Activated T-helper 1 cell treated with anti-CD3 and anti-CD28 coated beads, Interleukin-12 subunit alpha, Interleukin-12 subunit beta, Interleukin-2, Interleukin-4 antibody, amounts not matched to agents 30 ng/mL and 10 ng/mL and 1 ng/mL, durations not matched to agents 14 hours and 24 hours and 36 hours (primary cell): Measurements from ENCODE around the gene WBP4. TPM values are rescaled to one million over a fixed set of nuclear protein-coding genes. Genes with fewer than 3 reads are reported as not detected.

Experiments used
- DNase-seq: peaks from one replicate; pipeline ENCODE4 v3.0.0; 2021; ENCODE audit warnings: low spot score
- H3K27ac Mint-ChIP-seq: one replicate; pipeline ENCODE4 v1.8.0; 2021; ENCODE audit warnings: mild to moderate bottlenecking, mixed read lengths
- H3K27me3 Mint-ChIP-seq: one replicate; pipeline ENCODE4 v1.8.0; 2022; ENCODE audit warnings: mild to moderate bottlenecking, moderate library complexity, mixed read lengths; ENCODE audit not compliant: insufficient read depth
- H3K36me3 Mint-ChIP-seq: one replicate; pipeline ENCODE4 v1.8.0; 2021; ENCODE audit warnings: low read depth, mixed read lengths
- H3K4me1 Mint-ChIP-seq: one replicate; pipeline ENCODE4 v1.8.0; 2021; ENCODE audit warnings: low read depth, mixed read lengths
- H3K4me3 Mint-ChIP-seq: one replicate; pipeline ENCODE4 v1.8.0; 2021; ENCODE audit warnings: mild to moderate bottlenecking, moderate library complexity, mixed read lengths
- H3K9me3 Mint-ChIP-seq: one replicate; pipeline ENCODE4 v1.8.0; 2021; ENCODE audit warnings: mixed read lengths
- intact Hi-C: fragments of 100-400 bp; cut with micrococcal nuclease; formaldehyde crosslinking; loops from one replicate; pipeline ENCODE4 v1.15.1; 2024
- total RNA-seq: library from RNA; stranded (reverse); gene quantifications from 2 replicates; pipeline ENCODE4 v1.2.3, GENCODE V29; 2022

The WBP4 gene
- total RNA-seq, 1 donor from 2014 or later, result 13.4 TPM

DNA sequence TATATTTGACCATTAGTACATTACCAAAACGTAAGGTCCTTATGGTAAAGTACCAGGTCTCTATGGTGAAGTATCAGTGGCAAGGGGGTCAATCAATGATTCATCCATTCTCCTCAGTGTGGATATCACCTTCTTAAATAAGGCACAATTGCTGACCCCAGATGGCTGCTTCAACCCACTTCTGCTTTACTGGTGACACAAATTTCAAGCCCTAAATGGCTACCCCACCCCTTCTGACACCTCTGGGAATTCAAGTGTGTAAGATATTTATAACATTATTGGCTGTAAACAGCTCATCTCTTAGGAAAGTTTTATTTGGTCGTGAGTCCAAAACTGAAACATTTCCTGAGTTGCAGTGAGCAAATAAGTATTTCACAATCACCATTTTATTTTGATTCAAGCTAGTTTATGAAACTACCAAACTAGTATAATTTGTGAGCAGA, 7.9 kb upstream of the WBP4 start:
- Mint-ChIP-seq H3K27me3 (no peaks in the 10 kb centered on the region), H3K4me1 (peaks cover 39% of the 10 kb centered on the region), H3K9me3 (peaks cover 8% of the 10 kb centered on the region), H3K27ac (no peak overlapping the region), H3K4me3 (no peak overlapping the region), H3K36me3 (peaks cover 15% of the 10 kb centered on the region)
- intact Hi-C loops, result no loop called here
- DNase-seq, result no peak

- DNase-seq, result peak; percentile 24
These were observed 7.0 kb upstream of the WBP4 start for GRCh38 chr13:41054212-41054877.

DNA sequence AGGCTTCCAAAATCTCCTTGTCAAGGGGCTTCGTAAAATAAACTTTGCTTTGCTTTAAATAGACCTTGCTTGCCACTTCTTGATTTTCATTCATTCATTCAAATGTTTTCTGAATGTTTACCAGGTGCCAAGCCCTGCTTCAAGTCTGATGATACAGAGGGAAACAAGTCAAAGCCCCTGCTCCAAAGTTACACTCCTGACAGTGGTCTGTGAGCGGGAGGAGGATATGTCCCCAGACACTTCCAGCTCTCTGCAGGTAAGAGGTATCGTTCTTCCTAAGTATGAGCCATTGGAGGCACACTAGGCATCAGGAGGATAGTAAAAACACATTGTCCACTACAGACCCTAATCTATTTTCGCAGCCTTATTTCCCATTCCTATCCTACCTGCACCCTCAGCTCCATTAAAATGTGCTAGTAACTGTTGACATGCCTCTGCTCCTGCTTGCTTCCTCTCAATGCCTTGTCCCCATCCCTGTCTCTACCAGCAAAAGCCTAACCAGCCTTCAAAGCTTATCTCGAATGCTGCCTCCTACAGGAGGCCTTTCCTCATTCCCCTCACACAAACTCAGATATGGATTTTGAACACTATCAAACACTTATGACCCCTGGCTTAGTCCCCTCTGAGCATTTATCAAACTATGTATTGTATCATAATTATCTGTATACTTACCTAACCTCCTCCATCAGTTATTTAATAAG, 6.2 kb upstream of the WBP4 start:
- Mint-ChIP-seq H3K27me3 (no peaks in the 10 kb centered on the region), H3K36me3 (peaks cover 5% of the 10 kb centered on the region), H3K27ac (no peak overlapping the region), H3K9me3 (no peaks in the 10 kb centered on the region), H3K4me3 (no peak overlapping the region), H3K4me1 (peaks cover 53% of the 10 kb centered on the region)
- no peak for DNase-seq
- intact Hi-C loops, result loop anchor here (1.0 kb wide), 3 partner anchors 81 to 167 kb away; partner anchors contain the start of gene KBTBD7

More at GRCh38 chr13:41054212-41054877, 7.0 kb upstream of the WBP4 start:
- intact Hi-C loops, result loop anchor here (1.0 kb wide), 3 partner anchors 80 to 168 kb away; partner anchors contain the start of gene KBTBD7
- Mint-ChIP-seq H3K4me1 (peaks cover 47% of the 10 kb centered on the region), H3K36me3 (peaks cover 7% of the 10 kb centered on the region), H3K27me3 (no peaks in the 10 kb centered on the region), H3K27ac (no peak overlapping the region), H3K9me3 (no peaks in the 10 kb centered on the region), H3K4me3 (no peak overlapping the region)

GRCh38 chr13:41056194-41056593, 5.1 kb upstream of the WBP4 start:
- H3K4me1 Mint-ChIP-seq, result peaks cover 62% of the 10 kb centered on the region
- H3K9me3 Mint-ChIP-seq, result no peaks in the 10 kb centered on the region
- H3K27ac Mint-ChIP-seq, result no peak overlapping the region
- DNase-seq, result no peak
- H3K27me3 Mint-ChIP-seq, result peaks cover 3% of the 10 kb centered on the region
- H3K36me3 Mint-ChIP-seq, result peaks cover 5% of the 10 kb centered on the region
- intact Hi-C loops, result no loop called here
- H3K4me3 Mint-ChIP-seq, result no peak overlapping the region

DNA sequence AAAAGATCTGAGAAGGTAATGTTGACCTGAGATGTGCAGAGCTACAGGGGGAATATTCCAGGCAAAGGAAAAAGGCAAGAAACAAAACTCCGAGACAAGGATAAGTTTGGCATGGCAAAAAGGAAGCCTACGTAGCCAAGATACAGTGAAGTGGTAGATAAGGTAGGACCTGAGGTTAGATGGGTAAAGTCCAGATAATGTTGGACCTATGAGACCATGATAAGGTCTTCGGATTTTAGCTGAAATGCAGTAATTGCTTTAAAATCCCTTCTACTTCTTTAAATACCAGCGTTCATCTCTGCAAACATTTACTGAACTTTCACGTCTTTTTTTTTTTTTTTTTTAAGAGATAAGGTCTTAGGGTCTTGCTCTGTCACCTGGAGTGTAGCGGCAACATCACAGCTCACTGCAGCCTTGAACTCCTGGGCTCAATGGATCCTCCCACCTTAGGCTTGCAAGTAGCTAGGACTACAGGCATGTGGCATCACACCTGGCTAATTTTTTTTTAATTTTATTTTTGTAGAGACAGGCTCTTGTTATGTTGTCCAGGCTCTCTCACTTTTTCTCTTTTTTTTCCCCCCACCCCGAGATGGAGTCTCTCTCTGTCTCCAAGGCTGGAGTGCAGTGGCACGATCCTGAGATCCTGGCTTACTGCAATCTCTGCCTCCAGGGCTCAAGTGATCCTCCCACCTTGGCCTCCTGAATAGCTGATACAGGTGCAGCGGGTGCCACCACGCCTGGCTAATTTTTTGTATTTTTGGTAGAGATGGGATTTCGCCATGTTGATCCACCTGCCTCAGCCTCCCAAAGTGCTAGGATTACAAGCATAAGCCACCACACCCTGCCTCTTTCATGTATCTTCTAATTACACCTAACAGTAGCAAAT, 4.2 kb upstream of the WBP4 start:
- no peak for DNase-seq
- no peak overlapping the region for H3K4me3 Mint-ChIP-seq
- intact Hi-C loops, result no loop called here
- no peaks in the 10 kb centered on the region for H3K9me3 Mint-ChIP-seq
- peaks cover 6% of the 10 kb centered on the region for H3K27me3 Mint-ChIP-seq
- peaks cover 6% of the 10 kb centered on the region for H3K36me3 Mint-ChIP-seq
- peaks cover 63% of the 10 kb centered on the region for H3K4me1 Mint-ChIP-seq
- H3K27ac Mint-ChIP-seq, result no peak overlapping the region

DNA sequence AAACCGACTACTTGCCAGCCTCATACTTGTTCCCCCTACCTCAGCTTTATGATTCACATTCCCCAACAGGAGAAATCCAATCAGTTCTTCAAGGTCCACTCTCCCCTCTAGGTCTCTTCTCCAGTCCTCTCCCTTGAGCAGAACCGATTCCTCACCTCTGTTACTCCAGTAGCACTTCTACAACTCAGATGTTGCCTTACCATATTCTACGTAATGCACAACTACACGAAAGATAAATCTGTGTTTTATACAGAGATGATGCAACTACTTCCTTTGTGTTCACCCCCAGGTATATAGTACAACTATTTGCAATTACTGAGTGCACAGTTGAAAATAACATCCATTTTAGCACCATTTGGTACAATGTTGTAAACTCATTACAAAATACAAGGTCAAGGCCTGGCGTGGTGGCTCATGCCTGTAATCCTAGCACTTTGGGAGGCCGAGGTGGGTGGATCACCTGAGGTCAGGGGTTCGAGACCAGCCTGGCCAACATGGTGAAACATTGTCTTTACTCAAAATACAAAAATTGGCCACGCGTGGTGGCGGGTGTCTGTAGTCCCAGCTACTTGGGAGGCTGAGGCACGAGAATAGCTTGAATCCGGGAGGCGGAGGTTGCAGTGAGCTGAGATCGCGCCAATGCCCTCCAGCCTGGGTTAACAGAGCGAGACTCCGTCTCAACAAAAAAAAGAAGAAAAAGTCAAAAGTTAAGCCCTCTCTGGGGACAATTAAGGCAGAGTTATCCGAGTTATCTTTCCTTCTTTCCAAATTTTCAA, 2.8 kb upstream of the WBP4 start:
- Mint-ChIP-seq H3K36me3 (peaks cover 9% of the 10 kb centered on the region), H3K4me3 (peak overlapping the region; percentile 98), H3K27ac (peak overlapping the region; percentile 56), H3K9me3 (no peaks in the 10 kb centered on the region), H3K27me3 (peaks cover 6% of the 10 kb centered on the region), H3K4me1 (peaks cover 75% of the 10 kb centered on the region)
- DNase-seq, result no peak
- intact Hi-C loops, result no loop called here

DNA sequence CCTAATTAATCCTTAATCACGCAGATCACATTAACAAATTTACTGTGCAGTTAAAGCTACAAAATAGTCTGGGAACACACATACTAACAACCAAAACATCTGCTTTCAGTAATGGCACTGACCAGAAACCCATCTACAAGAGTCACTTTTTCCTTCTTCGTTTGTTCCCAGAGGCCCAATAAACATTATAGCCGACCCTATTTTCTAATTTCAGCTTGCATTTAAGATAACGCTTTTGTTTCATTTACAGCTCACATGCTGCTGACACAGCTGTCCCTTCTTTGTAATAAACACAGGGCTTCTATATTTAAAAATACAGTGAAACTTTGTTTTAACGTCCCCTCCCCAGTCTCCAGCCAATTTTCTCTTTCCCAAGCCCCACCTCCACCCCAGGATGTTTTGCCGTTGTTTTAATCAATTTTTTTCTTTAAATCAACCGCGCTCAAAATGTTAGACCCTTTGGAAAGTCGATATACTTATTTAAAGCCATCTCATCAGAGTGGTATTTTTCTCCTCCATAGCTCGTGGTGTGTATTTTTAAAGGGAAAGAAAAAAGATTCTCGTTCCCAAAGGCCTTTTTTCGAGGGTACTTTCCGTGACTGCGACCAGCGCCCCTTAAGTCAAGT, 1.7 kb upstream of the WBP4 start:
- H3K27ac Mint-ChIP-seq, result peak overlapping the region; percentile 99
- peak overlapping the region; percentile 98 for H3K4me3 Mint-ChIP-seq
- H3K9me3 Mint-ChIP-seq, result no peaks in the 10 kb centered on the region
- H3K4me1 Mint-ChIP-seq, result peaks cover 74% of the 10 kb centered on the region
- intact Hi-C loops, result loop anchor here (1.0 to 5.0 kb wide), 10 partner anchors 40 to 1211 kb away; partner anchors contain the start of genes DGKH, ELF1, KBTBD7 and NAA16
- peaks cover 15% of the 10 kb centered on the region for H3K36me3 Mint-ChIP-seq
- peaks cover 6% of the 10 kb centered on the region for H3K27me3 Mint-ChIP-seq
- no peak for DNase-seq

- intact Hi-C loops, result loop anchor here (1.0 to 5.0 kb wide), 10 partner anchors 41 to 1211 kb away; partner anchors contain the start of genes DGKH, ELF1, KBTBD7 and NAA16
- Mint-ChIP-seq H3K27ac (peak overlapping the region; percentile 99), H3K36me3 (peaks cover 18% of the 10 kb centered on the region), H3K4me3 (peak overlapping the region; percentile 98), H3K9me3 (no peaks in the 10 kb centered on the region), H3K27me3 (peaks cover 6% of the 10 kb centered on the region), H3K4me1 (peaks cover 74% of the 10 kb centered on the region)
- DNase-seq, result peak; percentile 62
These were observed 1.1 kb upstream of the WBP4 start for GRCh38 chr13:41060082-41060723.

DNA sequence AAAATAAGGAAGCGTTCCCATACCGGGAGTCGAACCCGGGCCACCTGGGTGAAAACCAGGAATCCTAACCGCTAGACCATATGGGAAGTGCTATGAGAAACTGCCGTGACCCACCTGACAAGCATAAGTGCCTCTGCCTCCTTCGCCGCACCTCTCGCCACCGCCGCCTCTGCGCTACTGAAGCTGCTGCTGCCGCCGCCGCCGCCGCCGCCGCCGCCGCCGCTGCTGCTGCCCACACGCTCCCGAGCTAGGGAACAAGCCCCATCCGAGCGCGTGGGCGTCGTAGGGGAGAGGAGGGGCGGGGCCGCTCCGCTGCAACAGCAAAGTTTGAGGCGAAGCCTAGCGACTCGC, 610 bp upstream of the WBP4 start:
- intact Hi-C loops, result loop anchor here (1.0 to 5.0 kb wide), 14 partner anchors 41 to 1210 kb away; partner anchors contain the start of genes DGKH, ELF1, KBTBD6 and KBTBD7
- peak overlapping the region; percentile 99 for H3K27ac Mint-ChIP-seq
- peak overlapping the region; percentile 98 for H3K4me3 Mint-ChIP-seq
- peaks cover 75% of the 10 kb centered on the region for H3K4me1 Mint-ChIP-seq
- DNase-seq, result peak; percentile 77
- peaks cover 19% of the 10 kb centered on the region for H3K36me3 Mint-ChIP-seq
- H3K9me3 Mint-ChIP-seq, result no peaks in the 10 kb centered on the region
- H3K27me3 Mint-ChIP-seq, result peaks cover 6% of the 10 kb centered on the region

- H3K4me3 Mint-ChIP-seq, result peak overlapping the region; percentile 98
- H3K9me3 Mint-ChIP-seq, result no peaks in the 10 kb centered on the region
- no peak for DNase-seq
- peaks cover 6% of the 10 kb centered on the region for H3K27me3 Mint-ChIP-seq
- H3K36me3 Mint-ChIP-seq, result peaks cover 22% of the 10 kb centered on the region
- intact Hi-C loops, result loop anchor here (1.0 to 5.0 kb wide), 10 partner anchors 70 to 1209 kb away; partner anchors contain the start of genes DGKH, KBTBD6, MRPS31 and MTRF1
- peak overlapping the region; percentile 99 for H3K27ac Mint-ChIP-seq
- peaks cover 66% of the 10 kb centered on the region for H3K4me1 Mint-ChIP-seq
These were observed 867 bp downstream of the WBP4 start for GRCh38 chr13:41061914-41062837.
